HG03571 (cell line): ENCODE results near the gene POLR3C.
"Not testable (repeated sequence)": the region's sequence is repeated elsewhere in the genome, so short reads cannot be mapped to it uniquely, and the experiment has no call there.

ENCODE experiments used
- ATAC-seq: cut with Tn5 transposase; IDR thresholded peaks from one replicate; pipeline ENCODE4 v1.9.1; 2021; ENCODE audit not compliant: unreplicated experiment

Gene POLR3C, protein sequence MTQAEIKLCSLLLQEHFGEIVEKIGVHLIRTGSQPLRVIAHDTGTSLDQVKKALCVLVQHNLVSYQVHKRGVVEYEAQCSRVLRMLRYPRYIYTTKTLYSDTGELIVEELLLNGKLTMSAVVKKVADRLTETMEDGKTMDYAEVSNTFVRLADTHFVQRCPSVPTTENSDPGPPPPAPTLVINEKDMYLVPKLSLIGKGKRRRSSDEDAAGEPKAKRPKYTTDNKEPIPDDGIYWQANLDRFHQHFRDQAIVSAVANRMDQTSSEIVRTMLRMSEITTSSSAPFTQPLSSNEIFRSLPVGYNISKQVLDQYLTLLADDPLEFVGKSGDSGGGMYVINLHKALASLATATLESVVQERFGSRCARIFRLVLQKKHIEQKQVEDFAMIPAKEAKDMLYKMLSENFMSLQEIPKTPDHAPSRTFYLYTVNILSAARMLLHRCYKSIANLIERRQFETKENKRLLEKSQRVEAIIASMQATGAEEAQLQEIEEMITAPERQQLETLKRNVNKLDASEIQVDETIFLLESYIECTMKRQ

DNA sequence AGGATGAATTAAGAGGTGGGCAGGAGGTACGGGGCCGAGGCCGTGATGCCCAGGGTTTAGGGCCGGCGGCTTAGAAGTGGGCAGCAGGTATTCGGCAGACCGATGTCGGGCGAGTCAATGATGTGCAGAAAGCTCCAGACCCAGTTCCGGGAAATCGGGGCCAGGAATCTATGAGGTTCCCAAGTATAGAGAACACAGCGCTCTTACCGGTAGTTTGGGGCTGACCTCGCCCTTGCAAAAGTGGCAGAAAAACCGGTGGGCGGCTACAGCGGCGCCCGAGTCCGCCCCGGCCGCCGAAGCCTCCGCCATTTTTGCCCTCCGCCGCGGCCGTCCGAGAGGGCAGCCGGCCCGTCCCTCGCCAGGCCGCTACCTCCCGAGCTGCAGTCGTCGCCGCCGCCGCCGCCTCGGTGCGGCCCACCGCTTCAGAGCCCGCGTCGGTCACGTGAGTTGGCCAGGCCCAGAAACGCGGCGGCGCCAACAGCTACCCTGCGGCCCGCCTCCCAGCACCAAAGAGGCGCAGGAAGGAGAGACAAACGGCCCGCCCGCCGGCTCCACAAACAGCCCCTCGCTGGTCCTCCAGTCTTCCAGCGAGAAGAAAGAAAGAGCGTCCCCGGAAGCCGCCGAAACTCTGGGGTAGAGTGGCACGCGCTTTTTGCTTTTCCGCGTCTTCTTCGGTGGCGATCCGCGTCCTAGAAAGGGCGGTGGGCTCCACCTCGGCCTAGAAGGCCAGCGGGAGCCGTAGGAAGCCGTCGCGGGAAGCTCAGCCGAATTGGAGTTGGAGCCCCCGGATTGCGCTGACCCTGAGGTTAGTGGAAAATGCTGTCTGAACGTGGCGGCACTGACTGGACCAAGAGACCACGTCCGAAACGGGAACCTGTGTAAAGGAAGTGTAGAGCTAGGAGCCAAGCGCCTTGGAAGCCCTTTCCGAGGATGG lies at the start of gene POLR3C, which contains the start of gene RNF115:
Gene POLR3C, plus strand, starts transcription at position 636 of the 934 bp plus-strand sequence. CDS start 1,577 bp downstream, outside the sequence.
Gene RNF115, minus strand, starts transcription at position 531 of the 934 bp plus-strand sequence. Its CDS starts 222 bp downstream, at position 309.
- peak; percentile 83 for ATAC-seq

DNA sequence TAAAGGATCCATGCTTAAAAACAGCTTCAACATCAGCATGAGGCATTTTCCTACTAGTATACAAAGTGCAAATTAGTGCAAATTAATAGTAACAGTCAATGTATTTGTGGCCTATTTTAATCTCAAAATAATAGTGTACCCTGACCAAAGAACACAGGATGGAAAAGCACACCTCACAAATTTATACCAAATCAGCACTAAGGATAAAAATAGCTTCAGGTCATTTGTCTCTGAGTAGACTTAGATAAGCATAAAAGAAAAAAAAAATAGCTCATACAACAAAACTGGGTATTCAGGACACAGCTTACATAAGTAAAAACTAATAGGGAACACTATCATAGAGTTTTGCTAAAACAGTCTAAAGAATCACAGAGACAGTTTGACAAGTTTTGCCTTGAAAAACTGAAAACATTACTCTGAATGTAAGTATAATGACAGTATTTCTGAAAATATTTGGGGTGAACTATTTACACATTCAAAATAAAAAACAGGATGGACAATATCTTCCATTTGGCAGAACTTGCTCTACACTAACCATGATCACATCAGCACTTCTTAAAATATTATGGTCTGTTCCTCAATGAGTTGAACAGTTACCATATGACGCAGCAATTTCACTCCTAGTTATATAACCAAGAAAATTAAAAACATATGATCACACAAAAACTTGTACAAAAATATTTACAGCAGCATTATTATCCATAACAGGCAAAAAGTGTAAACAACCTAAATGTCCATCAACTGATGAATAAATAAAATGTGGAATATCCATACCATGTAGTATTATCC lies 46.4 kb upstream of the POLR3C start:
- ATAC-seq: no peak

DNA sequence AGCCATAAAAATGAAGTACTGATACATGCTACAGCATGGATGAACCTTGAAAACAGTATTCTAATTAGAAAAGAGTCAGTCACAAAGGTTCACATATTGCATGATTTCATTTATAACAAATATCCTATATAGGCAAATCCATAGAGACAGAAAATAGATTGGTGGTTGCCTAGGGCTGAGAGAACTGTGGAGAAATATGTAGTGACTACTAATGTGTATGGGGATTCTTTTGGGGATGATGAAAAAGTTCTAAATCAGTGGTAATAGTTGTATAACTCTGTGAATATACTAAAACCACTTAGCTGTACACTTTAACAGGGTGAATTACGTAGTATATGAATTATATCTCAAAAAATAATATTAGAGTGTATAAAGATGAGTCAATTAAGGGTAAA lies 45.9 kb upstream of the POLR3C start:
- no peak for ATAC-seq

DNA sequence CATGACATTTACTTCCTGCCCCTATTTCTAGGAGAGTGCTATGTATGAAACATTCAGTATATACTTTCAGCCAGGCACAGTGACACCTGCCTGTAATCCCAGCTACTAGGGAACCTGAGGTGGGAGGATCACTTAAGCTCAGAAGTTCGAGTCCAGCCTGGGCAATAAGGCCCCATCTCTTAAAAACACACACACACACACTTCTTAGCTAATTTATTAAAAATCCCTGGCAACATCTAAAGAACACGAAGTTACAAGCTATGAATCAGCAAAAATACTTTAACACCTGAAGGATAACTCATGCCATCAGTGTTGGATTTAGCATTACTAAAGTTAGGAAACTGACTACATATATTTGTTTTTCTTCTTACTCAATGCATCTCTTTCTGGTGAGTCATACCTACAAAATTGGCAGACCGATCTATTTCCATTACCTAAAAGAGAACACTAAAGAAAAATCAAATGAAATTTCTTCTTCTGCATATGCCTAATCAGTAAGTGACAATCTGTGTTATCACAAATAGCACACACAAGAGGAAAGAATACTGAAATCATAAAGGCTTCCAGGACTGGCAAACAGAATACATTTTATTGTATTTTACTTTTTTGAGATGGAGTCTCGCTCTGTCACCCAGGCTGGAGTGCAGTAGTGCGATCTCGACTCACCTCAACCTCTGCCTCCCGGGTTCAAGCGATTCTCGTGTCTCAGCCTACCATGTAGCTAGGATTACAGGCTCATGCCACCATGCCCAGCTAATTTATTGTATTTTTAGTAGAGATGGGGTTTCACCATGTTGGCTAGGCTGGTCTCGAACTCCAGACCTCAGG lies 41.5 kb upstream of the POLR3C start:
- ATAC-seq: no peak

DNA sequence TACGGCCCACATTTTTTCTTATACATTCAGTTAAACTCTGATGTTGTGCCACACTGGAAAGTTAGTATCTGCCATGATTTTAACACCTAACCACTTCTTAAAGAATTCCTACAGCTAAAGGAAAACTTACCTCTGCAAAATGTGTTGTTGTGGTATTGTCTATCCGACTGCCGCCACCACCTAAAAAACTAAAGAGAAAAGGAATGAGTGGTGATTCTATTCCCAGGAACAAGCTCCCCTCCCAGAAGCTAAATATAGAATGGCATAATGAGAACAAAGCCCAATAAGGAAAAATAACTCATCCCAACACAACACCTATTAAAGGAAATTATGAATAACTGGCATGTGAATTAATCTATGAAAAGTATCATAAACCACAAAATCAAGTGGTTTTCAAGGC lies 39.6 kb upstream of the POLR3C start:
- no peak for ATAC-seq

DNA sequence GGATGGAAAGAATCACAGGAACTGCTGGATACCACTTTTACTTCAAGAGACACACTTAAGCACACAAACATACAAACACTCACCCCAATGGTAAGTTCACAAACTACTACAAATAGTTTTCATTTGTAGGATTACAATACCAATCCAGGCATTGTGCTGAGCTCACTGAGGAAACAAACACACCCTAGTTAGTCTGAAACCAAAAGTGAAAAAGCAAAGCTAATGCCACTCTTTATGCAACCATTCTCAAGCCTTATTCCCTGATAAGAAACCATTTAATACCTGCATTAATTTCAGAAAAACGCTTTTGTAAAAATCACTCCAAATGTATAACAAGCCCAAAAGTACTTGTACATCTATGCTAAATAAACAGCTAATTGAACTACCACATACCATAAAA lies 38.5 kb upstream of the POLR3C start:
- ATAC-seq: no peak

DNA sequence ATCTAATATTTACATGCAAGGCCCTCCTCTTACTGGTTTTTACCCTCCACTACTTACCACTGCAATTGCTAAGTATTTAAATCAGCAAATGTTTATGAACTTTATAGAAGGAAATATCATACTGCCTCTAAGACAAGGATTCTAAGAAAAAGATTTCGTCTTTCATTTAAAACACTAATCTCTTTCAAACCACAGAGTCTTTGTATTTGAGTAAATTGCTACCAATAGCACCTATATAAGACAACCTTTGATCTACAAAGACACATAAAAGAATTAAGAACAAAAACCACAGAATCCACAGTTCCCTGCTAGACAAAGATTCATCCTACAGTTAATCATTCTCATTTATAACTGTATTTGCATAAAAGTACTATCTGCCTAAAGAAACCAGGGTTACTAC lies 37.7 kb upstream of the POLR3C start:
- ATAC-seq: no peak

DNA sequence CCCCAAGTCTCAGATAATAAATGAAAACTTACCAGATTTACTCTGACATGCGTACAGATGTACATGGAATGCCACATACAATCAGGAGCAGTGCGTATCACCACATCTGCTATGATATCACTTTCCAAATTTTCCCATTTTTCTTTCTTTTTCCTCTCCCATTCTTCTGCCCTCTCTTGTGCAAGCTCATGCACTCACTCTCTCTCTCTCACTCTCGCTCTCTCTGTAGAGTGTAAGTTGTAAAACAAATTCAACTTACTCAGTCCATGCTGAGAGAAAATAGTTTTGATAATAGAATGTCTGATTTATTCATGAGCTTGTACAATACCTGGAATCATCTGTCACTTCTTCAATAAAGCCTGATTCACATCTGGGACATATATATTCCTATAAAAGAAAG lies 35.4 kb upstream of the POLR3C start:
- no peak for ATAC-seq

DNA sequence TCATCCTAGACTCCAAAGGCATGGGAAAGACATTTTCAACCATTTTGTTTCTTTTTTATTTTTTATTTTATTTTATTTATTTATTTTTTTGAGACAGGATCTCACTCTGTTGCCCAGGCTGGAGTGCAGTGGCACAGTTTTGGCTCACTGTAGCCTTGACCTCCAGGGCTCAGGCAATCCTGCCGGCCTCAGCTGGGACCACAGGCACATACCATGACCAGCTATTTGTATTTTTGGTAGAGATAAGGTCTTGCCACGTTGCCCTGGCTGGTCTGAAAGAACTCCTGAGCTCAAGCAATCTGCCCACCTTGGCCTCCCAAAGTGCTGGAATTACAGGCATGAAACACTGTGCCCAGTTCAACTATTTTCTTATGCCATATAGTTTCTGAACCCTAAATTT lies 32.1 kb upstream of the POLR3C start:
- ATAC-seq: not testable (repeated sequence)

DNA sequence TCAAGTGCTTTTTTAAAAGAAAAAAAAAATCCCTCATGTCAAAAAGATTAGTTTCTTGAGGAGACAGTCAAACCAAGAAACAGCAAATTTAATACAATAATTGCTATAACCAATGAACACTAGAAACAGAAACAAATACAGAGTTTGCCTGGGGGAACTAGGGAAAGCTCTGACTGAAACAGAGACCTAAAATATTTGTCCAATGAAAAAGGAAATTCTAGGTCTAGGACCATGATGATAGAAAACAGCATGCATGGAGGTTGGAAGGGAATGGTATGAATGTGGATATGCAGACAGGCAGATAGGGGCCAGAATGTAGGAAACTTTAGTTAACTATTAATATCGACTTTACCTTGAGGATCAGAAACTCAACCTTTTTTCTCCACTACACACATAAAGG lies 31.5 kb upstream of the POLR3C start:
- no peak for ATAC-seq

DNA sequence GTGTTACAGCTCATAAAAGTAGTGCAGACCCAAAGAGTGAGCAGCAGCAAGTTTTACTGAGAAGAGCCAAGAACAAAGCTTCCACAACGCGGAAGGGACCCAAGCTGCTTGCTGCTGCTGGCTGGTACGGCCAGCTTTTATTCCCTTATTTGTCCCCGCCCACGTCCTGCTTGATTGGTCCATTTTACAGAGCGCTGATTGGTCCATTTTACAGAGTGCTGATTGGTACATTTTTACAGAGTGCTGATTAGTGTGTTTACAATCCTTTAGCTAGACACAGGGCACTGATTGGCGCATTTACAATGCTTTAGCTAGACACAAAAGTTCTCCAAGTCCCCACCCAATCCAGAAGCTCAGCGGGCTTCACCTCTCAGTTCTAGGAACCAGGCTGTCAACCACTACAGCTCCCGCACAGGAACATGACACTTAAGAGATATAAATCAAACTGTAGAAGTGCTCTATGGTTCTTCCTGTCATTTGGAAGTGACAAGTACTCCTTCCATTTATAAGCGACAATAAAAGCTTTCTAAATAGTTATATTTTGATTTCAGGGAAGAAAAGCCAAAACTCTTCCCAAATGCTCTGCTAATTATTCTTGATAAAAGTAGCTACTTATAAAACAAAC lies 28.6 kb upstream of the POLR3C start:
- no peak for ATAC-seq

DNA sequence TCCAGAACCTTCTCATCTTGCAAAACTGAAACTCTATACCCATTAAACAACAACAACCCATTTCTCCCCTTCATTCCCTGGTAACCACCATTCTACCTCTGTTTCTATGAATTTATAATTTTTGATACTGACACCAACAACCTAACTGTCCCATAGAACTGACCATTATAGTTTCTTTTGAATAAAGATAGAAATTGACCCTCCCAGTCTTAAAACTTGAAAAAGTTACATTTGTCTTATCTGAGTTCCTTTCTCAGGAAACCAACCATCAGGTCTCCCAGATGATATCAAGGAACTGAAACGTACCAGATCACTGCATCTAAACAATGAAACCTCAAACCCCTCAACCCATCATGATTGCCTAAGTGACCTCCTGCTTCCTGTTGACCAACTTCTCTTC lies 27.2 kb upstream of the POLR3C start:
- no peak for ATAC-seq

DNA sequence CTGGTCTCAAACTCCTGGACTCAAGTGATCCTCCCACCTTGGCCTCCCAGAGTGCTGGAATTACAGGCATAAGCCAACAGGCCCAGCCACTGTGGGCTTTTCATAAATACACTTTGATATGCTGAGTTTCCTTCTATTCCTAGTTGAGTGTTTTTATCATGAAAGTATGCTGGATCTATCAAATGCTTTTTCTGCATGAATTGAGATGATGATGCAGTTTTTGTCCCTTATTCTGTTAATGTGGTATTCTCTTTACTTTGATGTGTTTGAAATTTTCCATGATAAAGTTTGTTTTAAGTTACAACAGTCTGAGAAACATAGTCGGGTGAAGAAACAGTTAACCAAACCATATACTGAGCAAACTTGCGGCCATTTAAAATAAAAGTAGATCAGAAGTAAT lies 24.2 kb upstream of the POLR3C start:
- no peak for ATAC-seq

DNA sequence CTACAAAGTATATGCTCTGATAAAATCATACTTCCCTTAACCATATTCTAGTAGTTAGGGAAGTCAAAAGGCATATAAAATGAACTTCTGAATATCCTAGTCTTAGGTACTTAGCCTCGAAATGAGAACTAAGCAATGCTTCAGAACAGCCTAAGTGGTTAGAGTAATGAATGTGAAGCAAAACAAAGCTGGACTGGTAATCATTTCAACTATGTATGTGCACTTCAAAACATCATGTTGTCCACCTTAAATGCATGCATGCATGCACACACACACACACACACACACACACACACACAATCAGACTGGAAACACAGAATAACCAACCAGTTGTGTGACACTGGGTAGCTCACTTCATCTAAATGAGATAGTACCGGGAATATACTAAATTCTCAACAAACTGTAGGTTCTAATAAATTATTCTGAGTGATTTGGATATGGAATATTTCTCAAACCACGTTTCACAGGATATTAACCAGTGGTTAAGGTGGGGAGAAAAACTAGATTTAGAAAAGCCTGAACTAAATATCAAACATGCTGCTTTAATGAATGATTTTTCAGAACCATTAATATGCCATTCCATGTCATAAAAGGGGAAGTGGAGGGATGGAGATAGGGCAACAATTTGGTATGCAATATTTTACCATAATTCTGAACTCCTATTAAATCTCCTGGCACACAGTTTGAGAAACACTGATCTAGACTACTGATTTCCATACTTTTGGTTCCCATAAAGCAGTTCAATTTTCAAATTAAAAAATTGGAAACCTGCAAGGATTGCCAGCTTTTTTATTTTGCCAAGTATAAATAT lies 19.6 kb upstream of the POLR3C start:
- no peak for ATAC-seq

DNA sequence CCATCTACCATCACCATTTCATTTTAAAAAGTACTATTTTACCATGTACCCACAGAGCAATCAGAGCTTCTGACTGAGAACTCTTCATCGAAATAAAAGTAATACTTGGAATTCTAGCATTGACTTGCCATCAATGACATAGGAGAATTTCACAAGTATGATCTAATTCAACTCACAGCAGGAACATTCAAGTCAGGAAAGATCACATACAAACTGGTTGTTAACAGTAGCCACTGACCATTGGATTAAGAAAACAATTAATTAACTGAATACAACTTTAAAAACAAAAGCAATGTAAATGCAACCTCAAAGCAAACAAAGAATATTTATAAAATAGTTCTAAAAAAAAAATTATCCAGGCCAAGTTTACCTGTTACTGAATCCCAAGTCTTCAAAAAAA lies 18.9 kb upstream of the POLR3C start:
- ATAC-seq: no peak

DNA sequence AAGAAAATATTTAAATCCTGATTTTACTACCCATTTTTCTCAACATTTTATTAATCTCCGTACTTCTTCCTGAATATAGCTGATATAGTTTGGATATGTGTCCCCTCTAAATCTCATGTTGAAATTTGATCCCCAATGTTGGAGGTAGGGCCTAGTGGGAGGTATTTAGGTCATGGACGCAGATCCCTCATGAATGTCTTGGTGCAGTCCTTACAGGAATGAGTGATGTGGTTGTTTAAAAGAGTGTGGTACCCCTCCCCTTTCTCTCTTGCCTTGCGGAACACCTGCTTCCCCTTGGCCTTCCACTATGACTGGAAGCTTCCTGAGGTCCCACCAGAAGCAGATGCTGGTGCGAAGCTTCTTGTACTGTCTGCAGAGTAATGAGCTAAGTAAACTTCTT lies 17.6 kb upstream of the POLR3C start:
- no peak for ATAC-seq

DNA sequence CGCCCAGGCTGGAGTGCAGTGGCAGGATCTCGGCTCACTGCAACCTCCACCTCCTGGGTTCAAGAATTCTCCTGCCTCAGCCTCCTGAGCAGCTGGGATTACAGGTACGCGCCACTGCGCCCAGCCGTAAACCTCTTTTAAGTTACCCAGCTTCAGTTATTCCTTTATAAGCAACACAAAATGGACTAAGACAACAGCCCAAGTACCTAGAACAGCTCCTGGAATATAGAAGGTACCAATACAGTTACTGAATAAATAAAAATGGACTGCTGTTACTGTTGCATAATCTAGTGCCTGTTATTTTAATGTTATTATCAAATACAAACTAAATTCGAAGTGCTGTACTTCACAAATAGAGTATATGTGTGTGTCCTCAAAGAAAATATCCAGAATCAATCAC lies 17.2 kb upstream of the POLR3C start:
- ATAC-seq: no peak

DNA sequence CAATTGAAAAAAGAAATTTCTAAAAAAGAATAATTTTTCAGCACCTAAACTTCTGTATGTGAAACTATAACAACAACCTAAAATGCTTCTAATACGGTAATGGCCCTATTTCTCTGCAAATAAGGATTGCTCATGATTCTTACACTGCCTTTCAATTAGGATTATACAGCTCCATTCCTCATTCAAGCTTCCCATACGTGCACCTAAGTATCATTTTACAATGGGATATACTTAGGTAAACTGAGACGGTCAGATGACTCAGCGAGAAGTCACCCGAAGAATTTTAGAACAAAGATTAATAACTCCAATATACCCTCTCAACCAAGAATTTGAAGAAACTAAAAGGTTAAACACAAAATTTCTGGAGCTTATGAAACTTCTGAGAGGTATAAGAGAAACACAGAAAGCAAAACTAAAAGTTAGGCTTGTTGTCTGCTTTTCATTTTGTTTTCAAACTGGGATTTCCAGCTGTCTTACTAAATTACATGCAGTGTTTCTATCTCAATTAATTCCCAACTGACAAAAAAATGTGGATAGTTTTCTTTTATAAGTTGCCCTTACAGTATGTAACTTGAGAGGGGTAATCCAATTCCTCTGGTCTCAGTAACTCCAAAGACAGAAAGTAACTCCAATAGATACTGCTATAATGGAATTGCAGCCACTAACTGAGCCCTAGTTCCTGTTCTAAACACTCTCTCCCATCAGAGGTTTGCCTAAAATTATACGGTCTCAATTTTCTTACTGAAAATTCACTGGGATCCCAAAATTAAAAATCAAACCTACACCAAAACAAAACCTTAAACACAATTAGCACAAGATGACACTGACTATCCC lies 10.8 kb upstream of the POLR3C start:
- not testable (repeated sequence) for ATAC-seq
